Immature natural killer cell (primary cell): Measurements from ENCODE around the gene HMGXB3. TPM values are rescaled to one million over a fixed set of nuclear protein-coding genes. Genes with fewer than 3 reads are reported as not detected.
"Not testable (repeated sequence)": the region's sequence is repeated elsewhere in the genome, so short reads cannot be mapped to it uniquely, and the experiment has no call there.

ENCODE experiments used
- DNase-seq, 3 donors: peaks; one replicate each; pipeline ENCODE4 v3.0.0; 2022; ENCODE audit warnings: mixed read lengths in 1 of 3
- H3K27ac Mint-ChIP-seq, 6 donors: one replicate each; pipeline ENCODE4 v1.8.0; 2020; ENCODE audit warnings: mixed read lengths in 6 of 6, mild to moderate bottlenecking in 5 of 6, inconsistent platforms in 4 of 6, moderate library complexity in 3 of 6
- H3K27me3 Mint-ChIP-seq, 3 donors: one replicate each; pipeline ENCODE4 v1.8.0; 2020 to 2021; ENCODE audit warnings: low read depth in 3 of 3, mild to moderate bottlenecking in 3 of 3, mixed read lengths in 3 of 3, moderate library complexity in 3 of 3, inconsistent platforms in 1 of 3
- H3K36me3 Mint-ChIP-seq, 3 donors: one replicate each; pipeline ENCODE4 v1.8.0; 2020; ENCODE audit warnings: mixed read lengths in 3 of 3, inconsistent platforms in 2 of 3, mild to moderate bottlenecking in 2 of 3
- H3K4me1 Mint-ChIP-seq, 2 donors: one replicate each; pipeline ENCODE4 v1.8.0; 2020; ENCODE audit warnings: inconsistent platforms in 2 of 2, mild to moderate bottlenecking in 2 of 2, mixed read lengths in 2 of 2, moderate library complexity in 1 of 2
- H3K4me3 Mint-ChIP-seq, 5 donors: one replicate each; pipeline ENCODE4 v1.8.0; 2020; ENCODE audit warnings: mild to moderate bottlenecking in 5 of 5, mixed read lengths in 5 of 5, inconsistent platforms in 3 of 5, moderate library complexity in 3 of 5
- H3K9me3 Mint-ChIP-seq, 6 donors: one replicate each; pipeline ENCODE4 v1.8.0; 2020; ENCODE audit warnings: mild to moderate bottlenecking in 6 of 6, mixed read lengths in 6 of 6, inconsistent platforms in 4 of 6, moderate library complexity in 3 of 6
- polyA plus RNA-seq, 3 donors: library from polyadenylated mRNA; unstranded; fragments of 300-500 nt; fragmentation: Illumina TruSeq; gene quantifications; one replicate each; pipeline ENCODE4 v1.2.3, GENCODE V29; 2021

The HMGXB3 gene
- polyA plus RNA-seq, 3 donors from 2014 or later: 5.2 to 16.2 (median 12.7) TPM

DNA sequence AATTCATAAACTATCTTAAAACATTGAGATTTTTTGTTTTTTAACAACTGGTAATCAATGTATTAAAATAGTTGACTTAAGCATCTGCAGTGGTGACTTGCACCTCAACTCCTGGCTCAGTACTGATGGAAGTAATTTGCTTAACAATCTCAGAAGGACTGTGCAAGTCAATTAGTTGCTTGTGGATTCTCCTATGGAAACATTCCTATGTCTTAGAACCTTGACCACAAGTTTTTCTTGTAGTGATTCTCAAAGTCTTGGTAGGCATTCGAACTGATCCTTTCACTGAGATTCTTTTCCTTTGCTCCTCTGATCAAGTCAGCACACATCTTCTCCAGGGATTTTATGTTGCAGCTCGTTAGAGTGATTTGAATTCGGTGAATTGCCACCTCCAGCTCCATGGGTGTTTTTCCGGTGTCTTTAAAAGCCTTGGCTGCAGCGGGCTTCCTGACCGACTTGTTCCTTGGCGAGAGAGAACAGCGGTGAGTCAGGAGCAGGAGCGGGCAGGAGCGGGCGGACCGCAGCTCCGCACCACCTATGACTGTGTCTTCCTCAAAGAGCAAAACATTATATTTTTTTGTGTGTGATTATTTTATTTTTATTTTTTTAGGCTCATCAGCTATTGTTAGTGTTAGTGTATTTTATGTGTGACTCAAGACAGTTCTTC, 21.1 kb downstream of the HMGXB3 start:
- H3K36me3 Mint-ChIP-seq: peaks cover 43 to 90% (median 55%) of the 10 kb centered on the region in 3 donors
- no peak overlapping the region for H3K4me3 Mint-ChIP-seq
- no peaks in the 10 kb centered on the region for H3K4me1 Mint-ChIP-seq
- H3K27me3 Mint-ChIP-seq: peaks cover under 1 to 2% (median 1%) of the 10 kb centered on the region in 3 donors
- DNase-seq: no peak
- no peak overlapping the region for H3K27ac Mint-ChIP-seq
- peaks cover 0 to 1% (median 0%) of the 10 kb centered on the region in 6 donors for H3K9me3 Mint-ChIP-seq

- no peak overlapping the region for H3K4me3 Mint-ChIP-seq
- H3K9me3 Mint-ChIP-seq: no peaks in the 10 kb centered on the region
- peaks cover 1 to 2% (median 2%) of the 10 kb centered on the region in 3 donors for H3K27me3 Mint-ChIP-seq
- DNase-seq: no peak
- H3K36me3 Mint-ChIP-seq: peaks cover 39 to 88% (median 51%) of the 10 kb centered on the region in 3 donors
- no peaks in the 10 kb centered on the region for H3K4me1 Mint-ChIP-seq
- no peak overlapping the region for H3K27ac Mint-ChIP-seq
These were observed 21.6 kb downstream of the HMGXB3 start for GRCh38 chr5:150022158-150022531.

DNA sequence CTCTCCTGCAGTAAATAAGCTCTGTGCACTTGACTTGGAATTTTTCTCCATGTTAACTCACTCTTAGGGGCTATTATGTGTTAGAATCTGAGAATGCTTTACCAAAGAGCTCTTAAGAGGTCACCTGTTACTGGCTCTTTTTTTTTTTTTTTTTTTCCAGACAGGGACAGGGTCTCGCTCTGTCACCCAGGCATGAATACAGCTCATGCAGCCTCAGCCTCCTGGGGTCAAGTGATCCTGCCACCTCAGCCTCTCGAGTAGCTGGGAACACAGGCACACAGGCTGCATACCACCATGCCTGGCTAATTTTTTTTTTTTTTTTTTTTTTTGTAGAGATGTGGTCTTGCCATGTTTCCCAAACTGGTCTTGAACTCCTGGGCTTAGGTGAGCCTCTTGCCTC, 22.1 kb downstream of the HMGXB3 start:
- Mint-ChIP-seq H3K9me3 (no peaks in the 10 kb centered on the region), H3K27ac (no peak overlapping the region), H3K36me3 (peaks cover 37 to 85% (median 51%) of the 10 kb centered on the region in 3 donors), H3K4me3 (no peak overlapping the region), H3K27me3 (peaks cover 1 to 2% (median 2%) of the 10 kb centered on the region in 3 donors), H3K4me1 (no peaks in the 10 kb centered on the region)
- no peak for DNase-seq

- peaks cover 1 to 4% (median 2%) of the 10 kb centered on the region in 3 donors for H3K27me3 Mint-ChIP-seq
- no peak for DNase-seq
- H3K4me1 Mint-ChIP-seq: no peaks in the 10 kb centered on the region
- no peak overlapping the region for H3K27ac Mint-ChIP-seq
- peaks cover 42 to 86% (median 51%) of the 10 kb centered on the region in 3 donors for H3K36me3 Mint-ChIP-seq
- no peak overlapping the region for H3K4me3 Mint-ChIP-seq
- no peaks in the 10 kb centered on the region for H3K9me3 Mint-ChIP-seq
These were observed 22.6 kb downstream of the HMGXB3 start for GRCh38 chr5:150023136-150023535.

DNA sequence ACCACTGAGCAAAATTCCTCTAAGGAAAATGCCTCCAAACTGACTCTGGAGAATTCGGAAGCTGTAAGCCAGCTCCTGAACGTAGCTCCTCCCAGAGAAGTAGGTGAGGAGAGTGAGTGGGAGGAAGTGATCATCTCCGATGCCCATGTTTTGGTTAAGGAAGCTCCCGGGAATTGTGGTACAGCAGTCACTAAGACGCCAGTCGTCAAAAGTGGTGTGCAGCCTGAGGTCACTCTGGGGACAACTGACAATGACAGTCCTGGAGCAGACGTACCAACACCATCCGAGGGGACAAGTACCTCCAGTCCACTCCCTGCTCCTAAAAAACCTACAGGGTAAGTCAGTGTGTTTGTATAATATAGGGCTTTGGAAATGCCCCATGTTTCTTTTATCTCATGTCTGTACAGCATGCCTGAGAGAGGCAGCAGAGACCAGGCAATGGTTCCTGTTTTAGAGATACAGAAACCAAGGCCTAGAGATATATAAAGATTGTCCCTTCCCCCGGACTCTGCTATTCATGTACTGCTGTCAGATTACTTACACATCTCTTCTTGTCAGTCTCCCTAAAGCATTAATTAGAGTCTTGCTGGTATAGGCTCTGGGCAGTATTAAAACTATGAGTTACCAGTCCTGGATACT, 23.9 kb downstream of the HMGXB3 start:
- H3K4me3 Mint-ChIP-seq: no peak overlapping the region
- DNase-seq: no peak
- no peaks in the 10 kb centered on the region for H3K4me1 Mint-ChIP-seq
- peaks cover 38 to 84% (median 46%) of the 10 kb centered on the region in 3 donors for H3K36me3 Mint-ChIP-seq
- H3K27me3 Mint-ChIP-seq: peaks cover 1 to 3% (median 2%) of the 10 kb centered on the region in 3 donors
- H3K9me3 Mint-ChIP-seq: no peaks in the 10 kb centered on the region
- H3K27ac Mint-ChIP-seq: no peak overlapping the region

DNA sequence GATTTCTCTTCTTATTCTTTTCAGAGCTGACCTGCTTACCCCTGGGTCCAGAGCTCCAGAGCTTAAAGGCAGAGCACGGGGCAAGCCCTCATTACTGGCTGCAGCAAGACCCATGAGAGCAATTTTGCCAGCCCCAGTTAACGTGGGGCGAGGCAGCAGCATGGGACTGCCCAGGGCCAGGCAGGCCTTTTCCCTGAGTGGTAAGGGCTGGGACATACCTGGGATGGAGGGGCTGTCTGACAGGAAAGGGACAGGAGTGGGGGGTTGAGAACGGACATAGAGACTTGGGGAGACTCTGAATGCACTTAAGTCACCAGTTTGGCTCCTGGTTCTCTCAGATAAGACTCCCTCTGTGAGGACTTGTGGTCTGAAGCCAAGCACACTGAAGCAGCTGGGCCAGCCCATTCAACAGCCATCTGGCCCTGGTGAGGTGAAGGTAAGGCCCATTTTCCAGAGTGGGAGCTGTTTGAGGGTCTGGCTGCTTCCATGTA, 26.2 kb downstream of the HMGXB3 start:
- H3K4me3 Mint-ChIP-seq: no peak overlapping the region
- H3K4me1 Mint-ChIP-seq: no peaks in the 10 kb centered on the region
- H3K9me3 Mint-ChIP-seq: no peaks in the 10 kb centered on the region
- peaks cover 1 to 5% (median 2%) of the 10 kb centered on the region in 3 donors for H3K27me3 Mint-ChIP-seq
- peaks cover 42 to 83% (median 45%) of the 10 kb centered on the region in 3 donors for H3K36me3 Mint-ChIP-seq
- DNase-seq: no peak
- H3K27ac Mint-ChIP-seq: peak overlapping the region in 1 of 6 donors; percentile 45

DNA sequence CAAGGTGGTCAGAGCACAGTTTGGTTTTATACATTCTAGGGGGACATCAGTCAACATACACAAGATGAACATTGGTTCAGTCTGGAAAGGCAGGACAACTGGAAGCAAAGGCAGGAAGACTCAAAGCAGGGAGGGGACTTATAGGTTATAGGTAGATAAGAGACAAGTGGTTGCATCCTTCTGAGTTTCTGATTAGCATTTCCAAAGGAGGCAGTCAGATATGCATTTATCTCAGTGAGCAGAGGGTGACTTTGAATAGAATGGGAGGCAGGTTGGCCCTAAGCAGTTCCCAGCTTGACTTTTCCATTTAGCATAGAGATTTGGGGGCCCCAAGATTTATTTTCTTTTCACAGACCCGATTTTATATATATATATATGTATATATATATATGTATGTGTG, 27.5 kb downstream of the HMGXB3 start:
- DNase-seq, H3K4me3 Mint-ChIP-seq, H3K27me3 Mint-ChIP-seq, H3K9me3 Mint-ChIP-seq, H3K4me1 Mint-ChIP-seq, H3K27ac Mint-ChIP-seq: not testable (repeated sequence)
- H3K36me3 Mint-ChIP-seq: peaks cover 46 to 83% (median 48%) of the 10 kb centered on the region in 3 donors

DNA sequence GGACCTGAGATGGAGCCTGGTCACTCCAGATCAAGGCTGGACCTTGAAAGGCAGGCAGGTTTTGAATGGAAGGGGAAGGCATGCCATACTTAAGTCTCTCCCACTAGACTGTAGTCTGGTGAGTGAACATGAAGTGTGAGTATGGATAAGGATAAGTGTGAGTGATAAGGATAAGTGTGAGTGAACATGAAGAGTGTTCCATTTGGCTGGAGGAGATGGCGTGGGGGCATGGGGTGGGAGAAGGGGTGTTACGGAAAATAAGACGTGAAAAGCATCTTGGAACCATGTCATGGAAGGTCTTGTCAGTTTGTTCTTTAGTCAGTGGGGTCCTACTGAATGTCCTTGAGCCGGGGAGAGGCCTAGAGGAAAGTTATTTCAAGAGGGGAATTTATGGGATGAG, 32.8 kb downstream of the HMGXB3 start:
- H3K27ac Mint-ChIP-seq: no peak overlapping the region
- no peaks in the 10 kb centered on the region for H3K4me1 Mint-ChIP-seq
- DNase-seq: no peak
- H3K9me3 Mint-ChIP-seq: no peaks in the 10 kb centered on the region
- peaks cover 0 to 3% (median 2%) of the 10 kb centered on the region in 3 donors for H3K27me3 Mint-ChIP-seq
- peaks cover 71 to 95% (median 86%) of the 10 kb centered on the region in 3 donors for H3K36me3 Mint-ChIP-seq
- H3K4me3 Mint-ChIP-seq: no peak overlapping the region

GRCh38 chr5:150034662-150035061, 34.1 kb downstream of the HMGXB3 start:
- no peaks in the 10 kb centered on the region for H3K4me1 Mint-ChIP-seq
- DNase-seq: no peak
- no peak overlapping the region for H3K4me3 Mint-ChIP-seq
- peaks cover 77 to 98% (median 90%) of the 10 kb centered on the region in 3 donors for H3K36me3 Mint-ChIP-seq
- H3K9me3 Mint-ChIP-seq: no peaks in the 10 kb centered on the region
- peaks cover 0 to 3% (median 1%) of the 10 kb centered on the region in 3 donors for H3K27me3 Mint-ChIP-seq
- no peak overlapping the region for H3K27ac Mint-ChIP-seq

- no peak overlapping the region for H3K4me3 Mint-ChIP-seq
- DNase-seq: no peak
- H3K4me1 Mint-ChIP-seq: no peaks in the 10 kb centered on the region
- H3K27ac Mint-ChIP-seq: no peak overlapping the region
- H3K27me3 Mint-ChIP-seq: peaks cover 0 to 3% (median 2%) of the 10 kb centered on the region in 3 donors
- no peaks in the 10 kb centered on the region for H3K9me3 Mint-ChIP-seq
- peaks cover 79 to 100% (median 92%) of the 10 kb centered on the region in 3 donors for H3K36me3 Mint-ChIP-seq
These were observed 34.8 kb downstream of the HMGXB3 start for GRCh38 chr5:150035139-150035895.

GRCh38 chr5:150036513-150036912, 36.0 kb downstream of the HMGXB3 start:
- Mint-ChIP-seq H3K9me3 (no peaks in the 10 kb centered on the region), H3K27ac (no peak overlapping the region), H3K4me3 (no peak overlapping the region), H3K4me1 (no peaks in the 10 kb centered on the region), H3K27me3 (peaks cover 0 to 3% (median 2%) of the 10 kb centered on the region in 3 donors), H3K36me3 (peaks cover 83 to 100% (median 94%) of the 10 kb centered on the region in 3 donors)
- DNase-seq: no peak

GRCh38 chr5:150038547-150038946, 38.0 kb downstream of the HMGXB3 start:
- Mint-ChIP-seq H3K27me3 (peaks cover 0 to 7% (median 1%) of the 10 kb centered on the region in 3 donors), H3K9me3 (no peaks in the 10 kb centered on the region), H3K36me3 (peaks cover 87 to 99% (median 90%) of the 10 kb centered on the region in 3 donors), H3K27ac (no peak overlapping the region), H3K4me3 (no peak overlapping the region), H3K4me1 (peaks cover 13 to 17% of the 10 kb centered on the region in 2 donors)
- DNase-seq: no peak

DNA sequence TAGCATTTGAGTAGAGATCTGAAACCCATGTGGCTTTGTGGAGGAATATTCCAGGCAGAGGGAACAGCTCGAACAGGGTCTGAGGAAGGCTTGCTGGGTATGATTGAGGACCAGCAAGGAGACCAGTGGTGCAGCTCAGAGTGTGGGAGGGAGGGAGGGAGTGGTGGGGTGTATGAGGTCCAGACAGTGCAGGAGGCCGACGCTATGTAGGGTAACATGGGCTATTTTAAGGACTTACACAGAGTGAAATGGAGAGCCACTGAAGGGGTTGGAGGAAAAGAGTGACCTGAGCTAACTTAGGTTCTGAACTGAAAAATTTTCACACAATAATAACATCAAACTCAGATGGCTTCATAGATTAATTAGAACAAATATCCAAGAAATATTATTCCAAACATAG, 41.9 kb downstream of the HMGXB3 start:
- peaks cover 69 to 71% (median 69%) of the 10 kb centered on the region in 3 donors for H3K36me3 Mint-ChIP-seq
- H3K4me3 Mint-ChIP-seq: peak overlapping the region in 3 of 5 donors; percentile 10 to 47 (median 30)
- peaks cover 6 to 13% (median 7%) of the 10 kb centered on the region in 3 donors for H3K27me3 Mint-ChIP-seq
- H3K9me3 Mint-ChIP-seq: no peaks in the 10 kb centered on the region
- H3K4me1 Mint-ChIP-seq: peaks cover 49 to 52% of the 10 kb centered on the region in 2 donors
- peak overlapping the region in 1 of 6 donors; percentile 61 for H3K27ac Mint-ChIP-seq
- no peak for DNase-seq
